Measurements from ENCODE around the gene MEI1.

Gene MEI1

DNA sequence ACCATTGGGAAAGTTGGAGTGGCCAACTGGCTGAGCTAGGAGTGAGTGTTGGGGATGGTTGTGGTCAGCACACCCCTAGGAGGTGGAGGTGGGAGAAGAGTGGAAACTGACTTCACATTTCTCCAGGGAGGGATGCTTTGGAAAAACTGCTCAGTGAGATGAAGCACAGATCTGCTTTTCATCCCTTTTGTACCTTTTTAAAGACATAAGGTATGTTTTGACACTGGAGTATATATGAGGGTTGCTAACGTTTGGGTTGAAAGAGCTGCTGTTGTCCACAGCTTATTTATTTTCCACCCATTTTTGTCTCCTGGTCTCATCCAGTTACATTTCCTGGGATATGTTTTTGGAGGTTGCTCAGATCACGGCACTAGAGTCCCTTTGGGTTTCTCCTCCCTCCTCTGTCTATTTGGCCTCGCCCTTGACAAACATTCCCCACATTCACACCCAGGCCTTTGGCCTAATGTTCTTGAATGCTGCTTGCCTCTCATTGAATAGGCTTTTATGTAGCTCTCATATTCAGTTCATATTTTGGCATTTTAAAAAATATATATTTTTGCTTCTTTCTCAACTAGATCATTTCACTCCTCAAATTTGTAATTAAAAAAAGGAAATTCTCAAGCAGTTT is 141.9 kb downstream of the MEI1 start:
- no peak for DNase-seq (ENCODE audit: low read depth)

DNA sequence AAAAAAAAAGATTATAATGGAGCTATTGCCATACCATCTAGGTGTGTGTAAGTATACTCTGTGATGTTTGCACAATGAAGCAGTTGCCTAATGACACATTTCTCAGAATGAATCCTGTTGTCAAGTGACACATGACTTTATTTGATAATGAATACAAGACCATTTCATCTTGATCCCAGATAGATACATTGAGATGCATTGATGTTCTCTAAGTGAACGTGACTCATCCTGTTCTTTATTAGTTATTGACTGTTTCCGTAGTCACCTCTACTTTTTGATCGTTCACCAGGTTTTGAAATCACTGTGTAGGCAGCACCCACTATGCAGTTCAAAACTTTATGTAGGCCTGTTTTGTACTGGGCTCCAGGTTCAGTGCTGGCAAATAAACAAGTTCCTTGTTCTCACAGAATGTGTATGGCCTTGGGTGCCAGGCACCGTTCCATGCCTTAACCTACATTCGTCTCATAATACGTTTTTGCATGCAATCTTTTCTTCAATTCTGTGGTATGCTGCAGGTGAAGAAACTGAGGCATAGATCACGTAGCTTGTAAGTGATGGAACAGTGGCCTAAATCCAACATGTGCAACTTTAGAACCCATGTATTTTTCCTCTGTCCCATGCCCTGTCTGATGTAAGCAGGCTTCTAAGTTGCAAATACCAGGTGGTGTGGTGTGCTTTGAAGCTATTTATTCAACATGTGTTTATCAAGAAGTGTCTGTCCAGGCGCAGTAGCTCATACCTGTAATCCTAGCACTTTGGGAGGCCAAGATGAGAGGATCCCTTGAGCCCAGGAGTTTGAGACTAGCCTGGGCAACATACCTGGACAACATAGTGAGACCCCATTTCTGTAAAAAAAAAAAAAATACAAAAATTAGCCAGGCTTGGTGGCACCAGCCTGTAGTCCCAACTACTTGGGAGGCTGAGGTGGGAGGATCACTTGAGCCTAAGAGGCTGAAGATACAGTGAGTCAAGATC is 144.0 kb downstream of the MEI1 start:
- DNase-seq (ENCODE audit: low read depth) = no peak

DNA sequence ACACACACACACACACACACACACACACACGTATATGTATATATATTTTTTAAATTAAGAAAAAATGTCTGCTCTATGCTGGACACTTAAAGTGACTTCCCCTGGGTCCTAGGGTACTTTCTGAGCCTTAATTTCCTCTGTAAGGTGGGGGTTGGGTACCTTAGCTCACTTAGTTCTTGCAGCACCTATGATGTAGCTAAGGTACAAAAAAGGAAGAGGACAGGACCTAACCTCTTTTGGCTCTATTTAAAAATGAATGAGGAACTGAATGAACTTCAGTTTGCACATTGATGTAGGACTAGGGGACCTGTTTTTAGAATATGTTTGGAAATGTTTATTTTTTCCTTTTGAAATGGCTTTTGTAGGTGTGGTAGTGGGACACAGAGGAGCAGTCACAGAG is 144.7 kb downstream of the MEI1 start:
- no peak for DNase-seq (ENCODE audit: low read depth)

DNA sequence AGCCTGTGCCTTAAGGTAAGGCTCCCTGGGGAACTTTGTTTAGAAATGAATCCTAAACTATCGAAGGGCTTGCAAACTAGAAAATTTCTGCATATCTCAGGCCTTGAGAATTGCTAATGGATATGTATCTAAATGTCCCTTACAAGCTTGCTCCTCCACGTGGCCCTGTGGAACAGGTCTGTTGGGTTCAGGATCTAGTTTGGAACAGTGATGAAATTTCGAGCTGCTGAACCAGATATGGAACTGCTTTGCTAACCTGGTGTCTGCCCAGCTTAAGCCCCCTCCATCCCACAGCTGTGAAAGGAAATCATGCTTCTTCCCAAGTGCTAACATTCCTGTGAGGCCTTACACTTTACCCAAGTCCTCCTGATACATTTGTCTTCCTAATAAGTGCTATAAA is 145.2 kb downstream of the MEI1 start:
- no peak for DNase-seq (ENCODE audit: low read depth)

DNA sequence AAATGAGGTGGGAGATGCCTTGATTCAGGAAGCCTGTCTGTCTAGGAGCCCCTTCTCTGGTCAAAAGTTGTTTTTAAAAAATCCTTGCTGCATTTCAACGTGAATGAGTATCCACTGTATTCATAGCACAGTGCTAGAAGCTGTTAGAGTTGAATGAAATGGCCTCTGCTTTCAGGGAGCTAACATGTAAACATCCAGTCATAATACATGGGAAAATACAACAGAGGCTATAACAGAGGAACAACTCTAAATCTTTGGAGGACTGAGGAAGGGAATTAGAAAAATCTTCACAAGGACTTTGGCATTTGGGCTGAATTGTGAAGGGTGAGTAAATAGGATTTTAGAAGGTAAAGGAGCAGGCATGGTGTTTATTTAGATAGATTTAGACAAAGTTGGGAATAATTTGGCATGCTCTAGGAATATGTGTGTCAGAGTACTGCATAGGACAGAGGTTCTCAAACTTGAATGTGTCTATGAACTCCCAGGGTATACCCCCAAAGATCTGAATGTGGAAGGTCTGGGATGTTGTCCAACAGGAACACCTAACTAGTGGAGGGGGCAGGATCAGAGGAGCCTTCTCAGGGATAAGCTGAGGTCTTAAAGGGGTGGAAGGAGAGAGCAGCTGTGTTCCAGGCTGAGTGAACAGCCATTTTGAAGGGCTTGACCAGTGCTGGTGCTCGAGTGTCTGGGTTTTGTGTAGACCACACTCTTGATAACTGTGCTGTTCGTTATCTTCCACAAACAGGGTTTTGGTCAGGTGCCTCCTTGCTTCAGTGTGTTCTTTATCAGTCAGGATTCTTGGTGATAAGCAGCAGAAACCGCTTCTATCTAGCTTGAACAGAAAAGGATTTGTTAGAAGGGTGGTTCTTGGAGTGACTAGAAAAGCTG is 146.3 kb downstream of the MEI1 start:
- no peak for DNase-seq (ENCODE audit: low read depth)

DNA sequence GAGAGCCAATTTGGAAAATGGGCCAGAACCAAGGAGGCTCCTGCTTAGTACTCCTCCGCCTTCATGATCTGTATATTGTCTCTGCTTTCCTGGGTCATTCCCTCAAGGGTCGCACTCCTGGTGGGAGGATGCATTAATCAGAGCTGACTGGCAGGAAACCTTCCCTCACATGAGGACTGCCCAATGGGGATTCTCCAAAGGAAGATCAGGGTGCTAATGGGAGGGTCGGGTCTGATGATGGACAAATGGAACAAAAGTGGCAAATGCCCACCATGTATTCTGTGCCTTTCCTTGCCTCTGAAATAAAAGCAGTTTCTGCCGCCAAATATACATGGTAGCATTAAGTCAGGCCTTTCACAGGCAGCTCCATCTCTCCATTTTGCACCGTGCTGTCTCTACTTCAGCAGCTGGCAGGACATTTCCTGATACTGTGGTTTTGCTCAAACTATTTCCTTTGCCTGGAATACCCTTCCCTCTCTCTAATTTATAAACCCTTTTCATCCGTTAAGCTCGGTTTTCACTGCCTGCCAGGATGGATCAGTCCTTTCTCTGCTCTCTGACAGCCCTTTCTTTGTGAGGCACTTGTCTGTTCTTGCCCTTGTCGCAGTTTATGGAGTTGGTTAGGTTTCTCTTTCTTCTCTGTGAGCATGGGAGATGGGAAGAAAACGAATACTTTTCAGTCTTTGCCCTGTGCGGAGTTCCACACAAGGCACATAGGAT is 147.1 kb downstream of the MEI1 start:
- DNase-seq (ENCODE audit: low read depth) = no peak

DNA sequence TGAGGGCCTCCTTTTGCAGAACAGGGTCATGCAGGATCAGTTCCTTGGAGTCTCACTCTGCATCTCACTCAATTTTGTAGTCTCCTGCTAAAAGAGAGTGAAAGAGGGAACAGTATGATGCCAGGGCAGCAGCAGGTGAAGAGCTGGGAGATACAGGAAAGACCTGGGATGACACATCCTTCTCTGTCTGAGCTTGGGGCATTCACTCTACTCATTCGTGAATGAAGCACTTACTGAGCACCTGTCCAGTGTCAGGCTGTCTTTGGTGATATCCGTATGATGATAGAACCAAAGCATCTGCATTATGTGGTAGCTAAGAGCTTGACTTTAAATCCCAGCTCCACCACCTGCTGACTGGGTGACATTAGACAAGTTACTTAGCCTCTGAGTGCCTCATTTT is 148.0 kb downstream of the MEI1 start:
- no peak for DNase-seq (ENCODE audit: low read depth)

DNA sequence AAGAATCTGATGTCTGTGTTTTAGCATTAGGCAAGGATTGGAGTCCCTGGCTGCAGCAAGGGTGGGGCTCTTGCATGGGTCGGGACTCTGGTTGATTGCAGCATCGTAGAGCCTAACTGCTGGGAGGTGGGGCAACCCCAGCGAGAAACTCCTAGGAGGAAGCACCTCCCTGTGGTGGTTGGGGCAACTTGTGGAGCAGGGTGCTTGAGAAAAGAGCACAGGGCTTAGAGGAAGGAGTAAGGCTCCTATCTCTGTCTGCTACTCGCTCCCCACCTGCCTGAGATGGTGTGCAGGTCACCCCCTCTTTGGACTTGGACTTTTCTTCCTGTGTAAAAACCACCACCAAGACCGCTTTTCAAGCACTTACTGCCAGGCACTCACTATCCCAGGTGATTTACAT is 149.2 kb downstream of the MEI1 start:
- no peak for DNase-seq (ENCODE audit: low read depth)

Measured in activated T-cell treated with anti-CD3 and anti-CD28 coated beads for 48 hours (primary cell).